HCT116 (cell line): ENCODE measurements around the gene NMD3.

Source experiments
- ATF3 ChIP-seq: IDR thresholded peaks from 2 replicates; pipeline ENCODE4 v1.6.1; 2012
- EGR1 ChIP-seq: IDR thresholded peaks from 2 replicates; pipeline ENCODE4 v1.6.1; 2012; ENCODE audit warnings: low read depth
- EZH2 ChIP-seq: fragments of 200-600 bp; sonication (generic); IDR thresholded peaks from 2 replicates; pipeline ENCODE4 v1.6.1; 2017; ENCODE audit warnings: antibody characterized with exemption, mixed run types
- EZH2phosphoT487 ChIP-seq: fragments of 200-600 bp; IDR thresholded peaks from 2 replicates; pipeline ENCODE4 v1.6.1; 2018; ENCODE audit warnings: antibody characterized with exemption, borderline replicate concordance
- JUND ChIP-seq: IDR thresholded peaks from 2 replicates; pipeline ENCODE4 v1.6.1; 2012
- POLR2A ChIP-seq: IDR thresholded peaks from 2 replicates; pipeline ENCODE4 v1.7.0; 2011; ENCODE audit warnings: borderline replicate concordance; ENCODE audit not compliant: insufficient read depth, insufficient read length; ENCODE audit errors: extremely low read depth
- POLR2AphosphoS5 ChIP-seq: IDR thresholded peaks from 2 replicates; pipeline ENCODE4 v1.6.1; 2011; ENCODE audit warnings: mild to moderate bottlenecking, low read depth, low read length, moderate library complexity
- RAD21 ChIP-seq: IDR thresholded peaks from 2 replicates; pipeline ENCODE4 v1.6.1; 2012; ENCODE audit warnings: low read depth, mild to moderate bottlenecking
- SIN3A ChIP-seq: IDR thresholded peaks from 2 replicates; pipeline ENCODE4 v1.6.1; 2012; ENCODE audit warnings: low read depth
- SP1 ChIP-seq: IDR thresholded peaks from 2 replicates; pipeline ENCODE4 v1.6.1; 2012; ENCODE audit warnings: low read depth
- YY1 ChIP-seq: IDR thresholded peaks from 2 replicates; pipeline ENCODE4 v1.6.1; 2011; ENCODE audit warnings: low read length, low read depth, moderate library complexity, mild to moderate bottlenecking; ENCODE audit not compliant: insufficient replicate concordance; ENCODE audit errors: extremely low read depth
- ZNF274 ChIP-seq: fragments of 200-500 bp; sonication (Bioruptor generic); IDR thresholded peaks from 2 replicates; pipeline ENCODE4 v1.6.1; 2014; ENCODE audit warnings: mild to moderate bottlenecking, low read depth, low read length, inconsistent platforms
- TF ChIP-seq, protein P1 (sequence below), 3 experiments: fragments of 200-600 bp in 1 of 3; sonication (generic) in 1 of 3; IDR thresholded peaks in 2 of 3; conservative IDR thresholded peaks in 1 of 3; 2 replicates each; pipeline ENCODE4 v1.5.1; 2012 to 2017; ENCODE audit warnings: low read depth in 2 of 3, low read length in 2 of 3, antibody characterized with exemption in 1 of 3, borderline replicate concordance in 1 of 3, control low read depth in 1 of 3, mild to moderate bottlenecking in 1 of 3, mixed read lengths in 1 of 3, mixed run types in 1 of 3, moderate library complexity in 1 of 3; ENCODE audit not compliant: insufficient read depth in 1 of 3
- TF ChIP-seq, protein P2 (sequence below): IDR thresholded peaks from 2 replicates; pipeline ENCODE4 v1.6.1; 2012; ENCODE audit warnings: low read depth

- TF ChIP-seq, protein P1, sequence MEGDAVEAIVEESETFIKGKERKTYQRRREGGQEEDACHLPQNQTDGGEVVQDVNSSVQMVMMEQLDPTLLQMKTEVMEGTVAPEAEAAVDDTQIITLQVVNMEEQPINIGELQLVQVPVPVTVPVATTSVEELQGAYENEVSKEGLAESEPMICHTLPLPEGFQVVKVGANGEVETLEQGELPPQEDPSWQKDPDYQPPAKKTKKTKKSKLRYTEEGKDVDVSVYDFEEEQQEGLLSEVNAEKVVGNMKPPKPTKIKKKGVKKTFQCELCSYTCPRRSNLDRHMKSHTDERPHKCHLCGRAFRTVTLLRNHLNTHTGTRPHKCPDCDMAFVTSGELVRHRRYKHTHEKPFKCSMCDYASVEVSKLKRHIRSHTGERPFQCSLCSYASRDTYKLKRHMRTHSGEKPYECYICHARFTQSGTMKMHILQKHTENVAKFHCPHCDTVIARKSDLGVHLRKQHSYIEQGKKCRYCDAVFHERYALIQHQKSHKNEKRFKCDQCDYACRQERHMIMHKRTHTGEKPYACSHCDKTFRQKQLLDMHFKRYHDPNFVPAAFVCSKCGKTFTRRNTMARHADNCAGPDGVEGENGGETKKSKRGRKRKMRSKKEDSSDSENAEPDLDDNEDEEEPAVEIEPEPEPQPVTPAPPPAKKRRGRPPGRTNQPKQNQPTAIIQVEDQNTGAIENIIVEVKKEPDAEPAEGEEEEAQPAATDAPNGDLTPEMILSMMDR (IDR thresholded peaks at IDR 0.05 in 2 of 3, conservative IDR thresholded peaks at IDR 0.05 in 1 of 3; ENCODE audit: borderline replicate concordance in 1 of 3, insufficient read depth in 1 of 3, low read depth in 2 of 3, low read length in 2 of 3): no peak
- TF ChIP-seq POLR2A (peak; percentile 61), EZH2 (no peak), ZNF274 (no peak), SP1 (peak; percentile 52), POLR2AphosphoS5 (peak; percentile 98), EGR1 (no peak), EZH2phosphoT487 (no peak), ATF3 (no peak), YY1 (peak; percentile 71), JUND (peak; percentile 37), RAD21 (no peak), SIN3A (peak; percentile 71)
- TF ChIP-seq, protein P2, sequence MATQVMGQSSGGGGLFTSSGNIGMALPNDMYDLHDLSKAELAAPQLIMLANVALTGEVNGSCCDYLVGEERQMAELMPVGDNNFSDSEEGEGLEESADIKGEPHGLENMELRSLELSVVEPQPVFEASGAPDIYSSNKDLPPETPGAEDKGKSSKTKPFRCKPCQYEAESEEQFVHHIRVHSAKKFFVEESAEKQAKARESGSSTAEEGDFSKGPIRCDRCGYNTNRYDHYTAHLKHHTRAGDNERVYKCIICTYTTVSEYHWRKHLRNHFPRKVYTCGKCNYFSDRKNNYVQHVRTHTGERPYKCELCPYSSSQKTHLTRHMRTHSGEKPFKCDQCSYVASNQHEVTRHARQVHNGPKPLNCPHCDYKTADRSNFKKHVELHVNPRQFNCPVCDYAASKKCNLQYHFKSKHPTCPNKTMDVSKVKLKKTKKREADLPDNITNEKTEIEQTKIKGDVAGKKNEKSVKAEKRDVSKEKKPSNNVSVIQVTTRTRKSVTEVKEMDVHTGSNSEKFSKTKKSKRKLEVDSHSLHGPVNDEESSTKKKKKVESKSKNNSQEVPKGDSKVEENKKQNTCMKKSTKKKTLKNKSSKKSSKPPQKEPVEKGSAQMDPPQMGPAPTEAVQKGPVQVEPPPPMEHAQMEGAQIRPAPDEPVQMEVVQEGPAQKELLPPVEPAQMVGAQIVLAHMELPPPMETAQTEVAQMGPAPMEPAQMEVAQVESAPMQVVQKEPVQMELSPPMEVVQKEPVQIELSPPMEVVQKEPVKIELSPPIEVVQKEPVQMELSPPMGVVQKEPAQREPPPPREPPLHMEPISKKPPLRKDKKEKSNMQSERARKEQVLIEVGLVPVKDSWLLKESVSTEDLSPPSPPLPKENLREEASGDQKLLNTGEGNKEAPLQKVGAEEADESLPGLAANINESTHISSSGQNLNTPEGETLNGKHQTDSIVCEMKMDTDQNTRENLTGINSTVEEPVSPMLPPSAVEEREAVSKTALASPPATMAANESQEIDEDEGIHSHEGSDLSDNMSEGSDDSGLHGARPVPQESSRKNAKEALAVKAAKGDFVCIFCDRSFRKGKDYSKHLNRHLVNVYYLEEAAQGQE: no peak
Observed at GRCh38 chr3:161220850-161221753, at the start of gene NMD3.
